GM10266 (cell line): Measurements from ENCODE around the gene CD244.
"Not testable (repeated sequence)": the region's sequence is repeated elsewhere in the genome, so short reads cannot be mapped to it uniquely, and the experiment has no call there.

Experiments
- DNase-seq: peaks from one replicate; pipeline ENCODE4 v3.0.0; 2012; ENCODE audit errors: extremely low spot score
- TF ChIP-seq, protein P1 (sequence below): IDR thresholded peaks from 2 replicates; pipeline ENCODE4 v1.5.1; 2012; ENCODE audit warnings: mild to moderate bottlenecking, low read depth; ENCODE audit not compliant: control insufficient read depth, insufficient read depth; ENCODE audit errors: missing control alignments

Gene CD244

DNA sequence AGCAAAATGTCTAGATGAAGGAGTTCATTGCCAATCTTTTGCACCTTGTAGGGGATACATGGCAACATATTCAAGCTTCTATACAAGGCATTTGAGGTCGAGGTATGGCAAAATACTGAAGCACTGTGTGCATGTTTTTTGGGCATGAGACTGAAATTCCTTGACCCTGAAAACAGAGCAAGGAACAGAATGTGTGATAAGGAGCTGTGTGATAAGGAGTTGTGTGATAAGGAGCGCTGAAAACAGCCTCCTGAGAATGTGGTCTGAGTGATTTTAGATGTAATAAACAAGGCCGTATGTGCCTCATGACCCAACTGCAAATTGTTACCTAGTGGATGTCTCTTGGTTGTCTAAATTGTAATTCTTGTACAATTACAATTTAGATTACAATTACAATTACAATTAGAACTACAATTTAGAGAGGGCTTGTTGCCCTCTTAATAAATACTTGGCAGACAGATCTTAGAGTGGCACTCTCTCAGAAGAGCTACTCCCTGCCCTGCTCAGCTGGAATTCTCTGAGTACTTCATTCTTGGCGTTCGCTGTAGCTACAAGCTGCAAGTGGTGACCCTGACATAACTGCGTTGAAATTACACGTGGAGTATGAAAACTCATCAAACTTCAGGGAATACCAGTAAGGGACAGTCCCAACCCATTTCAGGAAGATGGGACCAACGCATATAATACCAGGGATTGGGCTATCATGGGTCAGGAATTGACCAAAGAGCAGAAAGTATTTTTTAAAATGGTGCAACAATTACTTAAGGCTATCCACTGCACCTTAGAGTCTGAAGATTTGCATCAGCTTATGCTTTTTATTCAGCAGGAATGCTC is 42.3 kb upstream of the CD244 start:
- DNase-seq: no peak
- TF ChIP-seq, protein P1, sequence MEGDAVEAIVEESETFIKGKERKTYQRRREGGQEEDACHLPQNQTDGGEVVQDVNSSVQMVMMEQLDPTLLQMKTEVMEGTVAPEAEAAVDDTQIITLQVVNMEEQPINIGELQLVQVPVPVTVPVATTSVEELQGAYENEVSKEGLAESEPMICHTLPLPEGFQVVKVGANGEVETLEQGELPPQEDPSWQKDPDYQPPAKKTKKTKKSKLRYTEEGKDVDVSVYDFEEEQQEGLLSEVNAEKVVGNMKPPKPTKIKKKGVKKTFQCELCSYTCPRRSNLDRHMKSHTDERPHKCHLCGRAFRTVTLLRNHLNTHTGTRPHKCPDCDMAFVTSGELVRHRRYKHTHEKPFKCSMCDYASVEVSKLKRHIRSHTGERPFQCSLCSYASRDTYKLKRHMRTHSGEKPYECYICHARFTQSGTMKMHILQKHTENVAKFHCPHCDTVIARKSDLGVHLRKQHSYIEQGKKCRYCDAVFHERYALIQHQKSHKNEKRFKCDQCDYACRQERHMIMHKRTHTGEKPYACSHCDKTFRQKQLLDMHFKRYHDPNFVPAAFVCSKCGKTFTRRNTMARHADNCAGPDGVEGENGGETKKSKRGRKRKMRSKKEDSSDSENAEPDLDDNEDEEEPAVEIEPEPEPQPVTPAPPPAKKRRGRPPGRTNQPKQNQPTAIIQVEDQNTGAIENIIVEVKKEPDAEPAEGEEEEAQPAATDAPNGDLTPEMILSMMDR: no peak

DNA sequence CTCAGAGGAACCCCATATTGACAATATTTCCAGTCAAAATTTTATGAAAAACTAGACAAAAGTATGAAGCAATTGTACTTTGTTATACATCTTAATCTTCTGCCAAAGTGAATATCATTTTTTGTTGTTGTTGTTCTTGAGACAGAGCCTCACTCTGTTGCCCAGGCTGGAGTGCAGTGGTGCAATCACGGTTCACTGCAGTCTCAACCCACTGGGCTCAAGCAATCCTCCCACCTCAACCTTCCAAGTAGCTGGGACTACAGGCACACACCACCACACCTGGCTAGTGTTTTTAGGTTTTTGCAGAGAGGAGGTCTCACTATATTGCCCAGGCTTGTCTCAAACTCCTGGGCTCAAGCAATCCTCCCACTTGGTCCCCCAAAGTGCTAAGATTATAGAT is 39.6 kb upstream of the CD244 start:
- not testable (repeated sequence) for DNase-seq

DNA sequence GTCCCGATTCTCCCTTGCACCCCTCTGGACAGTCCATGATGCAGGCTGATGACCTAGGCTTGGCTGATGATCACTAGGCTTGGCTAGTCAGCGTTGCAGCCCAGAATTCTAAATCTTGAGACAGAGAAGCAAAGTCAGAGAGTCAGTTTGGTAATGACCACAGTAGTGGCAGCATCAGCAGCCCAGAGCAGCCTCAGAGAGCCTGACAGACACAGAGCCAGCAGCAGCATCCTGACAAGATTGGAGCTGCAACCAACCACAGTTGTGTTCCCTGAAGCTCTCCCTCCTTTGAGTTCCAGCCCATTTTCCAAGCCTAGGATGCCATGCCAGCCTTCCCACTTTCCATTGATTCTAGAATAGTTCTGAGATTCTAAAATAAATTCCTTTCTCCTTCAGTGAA is 39.1 kb upstream of the CD244 start:
- TF ChIP-seq, protein P1: no peak
- no peak for DNase-seq

DNA sequence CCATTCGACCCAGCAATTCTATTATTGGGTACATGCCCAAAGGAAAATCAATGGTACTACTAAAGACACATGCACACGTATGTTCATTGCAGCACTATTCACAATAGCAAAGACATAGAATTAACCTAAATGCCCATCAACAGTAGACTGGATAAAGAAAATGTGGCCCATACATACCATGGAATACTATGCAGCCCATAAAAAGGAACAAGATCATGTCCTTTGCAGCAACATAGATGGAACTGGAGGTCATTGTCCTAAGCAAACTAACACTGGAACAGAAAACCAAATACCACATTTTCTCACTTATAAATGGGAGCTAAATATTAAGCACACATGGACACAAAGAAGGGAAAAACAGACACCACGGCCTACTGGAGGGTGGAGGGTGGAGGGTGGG is 38.0 kb upstream of the CD244 start:
- DNase-seq: not testable (repeated sequence)

DNA sequence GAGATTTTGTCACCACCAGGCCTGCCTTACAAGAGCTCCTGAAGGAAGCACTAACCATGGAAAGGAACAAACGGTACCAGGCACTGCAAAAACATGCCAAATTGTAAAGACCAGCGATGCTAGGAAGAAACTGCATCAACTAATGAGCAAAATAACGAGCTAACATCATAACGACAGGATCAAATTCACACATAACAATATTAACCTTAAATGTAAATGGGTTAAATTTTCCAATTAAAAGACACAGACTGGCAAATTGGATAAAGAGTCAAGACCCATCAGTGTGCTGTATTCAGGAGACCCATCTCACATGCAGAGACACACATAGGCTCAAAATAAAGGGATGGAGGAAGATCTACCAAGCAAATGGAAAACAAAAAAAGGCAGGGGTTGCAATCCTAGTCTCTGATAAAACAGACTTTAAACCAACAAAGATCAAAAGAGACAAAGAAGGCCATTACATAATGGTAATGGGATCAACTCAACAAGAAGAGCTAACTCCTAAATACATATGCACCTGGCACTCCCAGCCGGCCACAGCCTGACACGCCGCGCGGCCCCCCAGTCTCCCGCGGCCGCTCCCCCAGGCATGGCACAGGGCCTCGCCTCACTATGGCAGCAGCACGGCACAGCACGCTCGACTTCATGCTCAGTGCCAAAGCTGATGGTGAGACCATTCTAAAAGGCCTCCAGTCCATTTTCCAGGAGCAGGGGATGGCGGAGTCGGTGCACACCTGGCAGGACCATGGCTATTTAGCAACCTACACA is 31.9 kb upstream of the CD244 start:
- not testable (repeated sequence) for DNase-seq

DNA sequence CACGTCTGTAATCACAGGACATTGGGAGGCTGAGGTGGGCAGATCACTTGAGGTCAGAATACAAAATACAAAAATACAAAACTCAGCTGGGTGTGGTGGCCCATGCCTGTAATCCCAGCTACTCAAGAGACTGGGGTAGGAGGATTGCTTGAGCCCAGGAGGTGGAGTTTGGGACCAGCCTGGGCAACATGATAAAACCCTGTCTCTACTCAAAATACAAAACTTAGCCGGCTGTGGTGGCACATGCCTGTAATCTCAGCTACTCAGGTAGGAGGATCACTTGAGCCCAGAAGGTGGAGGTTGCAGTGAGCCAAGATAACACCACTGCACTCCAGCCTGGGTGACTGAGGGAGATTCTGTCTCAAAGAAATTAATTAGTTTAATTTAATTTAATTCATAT is 28.8 kb upstream of the CD244 start:
- DNase-seq: no peak

DNA sequence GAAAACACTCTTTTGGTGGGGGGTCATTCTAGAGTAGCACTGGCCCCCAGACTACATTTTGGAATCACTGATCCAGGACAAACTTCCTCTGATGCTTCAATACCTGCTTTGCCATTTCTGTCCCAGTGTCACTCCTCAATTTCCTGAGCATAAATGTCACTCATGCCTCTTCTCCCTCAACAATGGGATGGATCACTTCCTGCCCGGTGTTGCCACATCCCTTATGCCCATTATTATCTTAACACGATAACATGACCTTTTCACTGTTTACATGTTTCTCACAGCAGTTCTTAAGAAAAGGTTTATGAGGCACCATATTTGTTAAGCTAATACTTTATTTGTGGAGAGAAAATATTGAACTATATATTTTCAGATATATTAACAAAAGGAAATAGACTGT is 26.2 kb upstream of the CD244 start:
- TF ChIP-seq, protein P1: no peak
- no peak for DNase-seq

More for the DNA sequence above, 28.8 kb upstream of the CD244 start:
- TF ChIP-seq, protein P1: no peak

DNA sequence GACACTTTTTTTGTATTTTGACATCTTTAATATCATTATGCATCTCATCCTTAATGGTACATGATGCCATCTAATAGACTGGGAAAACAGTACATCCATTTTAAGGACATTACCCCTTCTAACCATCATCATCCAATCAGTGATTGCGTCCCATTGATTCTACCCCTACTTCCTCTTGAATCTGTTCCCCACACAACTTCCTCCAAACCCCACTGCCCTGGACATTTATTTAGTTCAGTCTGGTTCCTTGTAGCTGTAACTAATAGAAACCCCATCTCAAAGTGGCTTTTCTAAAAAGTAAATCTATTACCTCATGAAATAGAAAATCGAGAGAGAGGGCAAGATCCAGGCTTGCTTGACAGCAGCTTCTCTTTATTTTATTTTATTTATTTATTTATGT is 24.4 kb upstream of the CD244 start:
- TF ChIP-seq, protein P1: no peak
- no peak for DNase-seq
